Body of pancreas (tissue), 4 donors: ENCODE results near the gene CEP95. TPM values are rescaled to one million over a fixed set of nuclear protein-coding genes. Genes with fewer than 3 reads are reported as not detected.
"Not testable (repeated sequence)": the region's sequence is repeated elsewhere in the genome, so short reads cannot be mapped to it uniquely, and the experiment has no call there.

ENCODE experiments used
- ATAC-seq: fragments of 150-250 bp; one replicate; pipeline ENCODE4 v1.9.1; 2016
- DNase-seq, 4 donors: peaks; one replicate each; pipeline ENCODE4 v3.0.0-alpha.2; 2019
- H3K27ac ChIP-seq, 4 donors: fragments of 200-600 bp; sonication (generic); 1 replicate in 3 of 4; 2 replicates in 1 of 4; pipeline versions ENCODE4 v1.5.1 to v1.6.1; 2016 to 2019; ENCODE audit warnings: mild to moderate bottlenecking in 1 of 4, mixed read lengths in 1 of 4, moderate library complexity in 1 of 4
- H3K27me3 ChIP-seq, 2 donors: fragments of 200-600 bp; sonication (generic); one replicate each; pipeline ENCODE4 v1.6.0; 2016; ENCODE audit warnings: mild to moderate bottlenecking in 1 of 2
- H3K36me3 ChIP-seq, 2 donors: fragments of 200-600 bp; sonication (generic); replicated peaks in 1 of 2; 2 replicates each; pipeline ENCODE4 v1.5.1; 2016; ENCODE audit warnings: low read depth in 2 of 2; ENCODE audit not compliant: insufficient read depth in 1 of 2
- H3K4me1 ChIP-seq: fragments of 200-600 bp; sonication (generic); one replicate; pipeline ENCODE4 v1.6.0; 2016
- H3K4me3 ChIP-seq, 2 donors: fragments of 200-600 bp; sonication (generic); 1 replicate in 1 of 2; 2 replicates in 1 of 2; pipeline ENCODE4 v1.5.1; 2016 to 2019
- H3K9me3 ChIP-seq, 3 donors: fragments of 200-600 bp; sonication (generic); 1 replicate in 2 of 3; 2 replicates in 1 of 3; pipeline ENCODE4 v1.5.1; 2016
- CTCF ChIP-seq, 7 experiments: fragments of 450-650 bp in 4 of 7; fragments of 200-600 bp in 3 of 7; sonication (generic) in 3 of 7; IDR thresholded peaks; one replicate each; pipeline ENCODE4 v1.5.1; 2016 to 2019; ENCODE audit warnings: antibody characterized with exemption in 7 of 7
- POLR2A ChIP-seq, 3 donors: fragments of 450-650 bp; IDR thresholded peaks; one replicate each; pipeline ENCODE4 v1.6.1; 2016; ENCODE audit warnings: antibody characterized with exemption in 3 of 3, mild to moderate bottlenecking in 2 of 3
- WGBS, 2 donors: methylation state at CpG; one replicate each; pipeline ENCODE4 v1.1.5; 2017; 5-methylcytosine and 5-hydroxymethylcytosine counted together
- intact Hi-C: fragments of 100-400 bp; cut with DNase I; formaldehyde crosslinking; loops from one replicate; pipeline ENCODE4 v1.15.1; 2023
- total RNA-seq, 2 donors: library from RNA; depleted of rRNA; stranded (reverse); fragments of >200 nt; gene quantifications; one replicate each; pipeline ENCODE4 v1.1.0, GENCODE V29; 2016

CEP95 gene
- total RNA-seq, 2 donors from 2014 or later, result 18.5 to 39.7 TPM

GRCh38 chr17:64571746-64572145 lies 65.0 kb downstream of the CEP95 start:
- TF ChIP-seq CTCF (IDR thresholded peaks at IDR 0.05) (no peak), POLR2A (IDR thresholded peaks at IDR 0.05) (no peak)
- Histone ChIP-seq H3K4me1 (no peaks in the 10 kb centered on the region), H3K36me3 (peaks cover 0 to 13% of the 10 kb centered on the region in 2 donors), H3K4me3 (no peak overlapping the region), H3K27ac (no peak overlapping the region), H3K9me3 (no peaks in the 10 kb centered on the region), H3K27me3 (no peaks in the 10 kb centered on the region)
- ATAC-seq (no peak), DNase-seq (no peak)
- WGBS, 2 donors, result 91 to 97% methylated on average over 6 of the region's 6 CpGs
- intact Hi-C loops, result no loop called here

- peaks cover 0 to 13% of the 10 kb centered on the region in 2 donors for H3K36me3 ChIP-seq
- no peaks in the 10 kb centered on the region for H3K27me3 ChIP-seq
- H3K27ac ChIP-seq, result no peak overlapping the region
These were observed 65.9 kb downstream of the CEP95 start for GRCh38 chr17:64572682-64573154.

GRCh38 chr17:64573214-64573613 lies 66.4 kb downstream of the CEP95 start:
- ATAC-seq, result no peak
- H3K36me3 ChIP-seq, result peaks cover 0 to 16% of the 10 kb centered on the region in 2 donors

More at GRCh38 chr17:64572682-64573154, 65.9 kb downstream of the CEP95 start:
- WGBS, 2 donors, result 68 to 77% methylated on average over 3 of the region's 3 CpGs
- TF ChIP-seq CTCF (IDR thresholded peaks at IDR 0.05), result no peak
- no peak for TF ChIP-seq POLR2A (IDR thresholded peaks at IDR 0.05)
- Histone ChIP-seq H3K4me1 (no peaks in the 10 kb centered on the region), H3K4me3 (no peak overlapping the region), H3K9me3 (no peaks in the 10 kb centered on the region)
- intact Hi-C loops, result no loop called here
- no peak for ATAC-seq
- DNase-seq, result no peak

GRCh38 chr17:64574646-64575045 lies 67.9 kb downstream of the CEP95 start:
- Histone ChIP-seq H3K9me3 (no peaks in the 10 kb centered on the region), H3K4me3 (no peak overlapping the region), H3K27ac (no peak overlapping the region), H3K27me3 (no peaks in the 10 kb centered on the region), H3K36me3 (peaks cover 0 to 20% of the 10 kb centered on the region in 2 donors), H3K4me1 (no peaks in the 10 kb centered on the region)
- no peak for TF ChIP-seq POLR2A (IDR thresholded peaks at IDR 0.05)
- no peak for TF ChIP-seq CTCF (IDR thresholded peaks at IDR 0.05)
- ATAC-seq, result no peak
- intact Hi-C loops, result no loop called here
- 93 to 95% methylated on average over 1 of the region's 1 CpG for WGBS, 2 donors
- DNase-seq, result no peak

More at GRCh38 chr17:64573214-64573613, 66.4 kb downstream of the CEP95 start:
- no peaks in the 10 kb centered on the region for H3K4me1 ChIP-seq
- H3K9me3 ChIP-seq, result no peaks in the 10 kb centered on the region
- no peak overlapping the region for H3K27ac ChIP-seq
- H3K27me3 ChIP-seq, result no peaks in the 10 kb centered on the region
- intact Hi-C loops, result no loop called here
- no peak for TF ChIP-seq POLR2A (IDR thresholded peaks at IDR 0.05)
- no peak for TF ChIP-seq CTCF (IDR thresholded peaks at IDR 0.05)
- DNase-seq, result no peak
- H3K4me3 ChIP-seq, result no peak overlapping the region

GRCh38 chr17:64575431-64575830 lies 68.7 kb downstream of the CEP95 start:
- no peak for DNase-seq
- Histone ChIP-seq H3K27ac (no peak overlapping the region), H3K36me3 (peaks cover 0 to 23% of the 10 kb centered on the region in 2 donors), H3K27me3 (no peaks in the 10 kb centered on the region), H3K4me1 (no peaks in the 10 kb centered on the region), H3K4me3 (no peak overlapping the region), H3K9me3 (no peaks in the 10 kb centered on the region)
- 96 to 97% methylated on average over 3 of the region's 3 CpGs for WGBS, 2 donors
- intact Hi-C loops, result no loop called here
- no peak for ATAC-seq
- TF ChIP-seq POLR2A (IDR thresholded peaks at IDR 0.05), result no peak
- TF ChIP-seq CTCF (IDR thresholded peaks at IDR 0.05), result no peak

- intact Hi-C loops, H3K4me3 ChIP-seq, H3K4me1 ChIP-seq, H3K9me3 ChIP-seq, H3K27ac ChIP-seq, ATAC-seq, H3K27me3 ChIP-seq, DNase-seq: not testable (repeated sequence)
- H3K36me3 ChIP-seq, result peaks cover 0 to 17% of the 10 kb centered on the region in 2 donors
- WGBS, 2 donors, result 96 to 100% methylated on average over 4 of the region's 4 CpGs
These were observed 70.2 kb downstream of the CEP95 start for GRCh38 chr17:64577025-64577424.
